T-helper 1 cell treated with Interleukin-12 subunit alpha and Interleukin-12 subunit beta and Interleukin-4 antibody, amounts not matched to agents 30 μg/mL and 1 μg/mL, for 36 hours (primary cell): ENCODE data around the gene ADAMTS17.

ENCODE experiments used
- H3K27ac Mint-ChIP-seq: one replicate; pipeline ENCODE4 v1.8.0; 2021; ENCODE audit warnings: mild to moderate bottlenecking, mixed read lengths
- H3K27me3 Mint-ChIP-seq: one replicate; pipeline ENCODE4 v1.8.0; 2021; ENCODE audit warnings: low read depth, mixed read lengths
- H3K36me3 Mint-ChIP-seq: one replicate; pipeline ENCODE4 v1.8.0; 2021; ENCODE audit warnings: low read depth, mixed read lengths
- H3K4me1 Mint-ChIP-seq: one replicate; pipeline ENCODE4 v1.8.0; 2021; ENCODE audit warnings: low read depth, mixed read lengths
- H3K4me3 Mint-ChIP-seq: one replicate; pipeline ENCODE4 v1.8.0; 2021; ENCODE audit warnings: mild to moderate bottlenecking, moderate library complexity, mixed read lengths
- H3K9me3 Mint-ChIP-seq: one replicate; pipeline ENCODE4 v1.8.0; 2021; ENCODE audit warnings: mixed read lengths

Gene ADAMTS17

GRCh38 chr15:99979371-99979770 lies 362.4 kb downstream of the ADAMTS17 start:
- Mint-ChIP-seq H3K27ac (no peak overlapping the region), H3K27me3 (no peaks in the 10 kb centered on the region), H3K4me3 (no peak overlapping the region), H3K36me3 (no peaks in the 10 kb centered on the region), H3K9me3 (no peaks in the 10 kb centered on the region), H3K4me1 (no peaks in the 10 kb centered on the region)

- H3K36me3 Mint-ChIP-seq, result no peaks in the 10 kb centered on the region
- H3K4me1 Mint-ChIP-seq, result no peaks in the 10 kb centered on the region
- H3K27me3 Mint-ChIP-seq, result no peaks in the 10 kb centered on the region
- H3K27ac Mint-ChIP-seq, result no peak overlapping the region
- no peak overlapping the region for H3K4me3 Mint-ChIP-seq
- H3K9me3 Mint-ChIP-seq, result no peaks in the 10 kb centered on the region
These were observed 363.3 kb downstream of the ADAMTS17 start for GRCh38 chr15:99978426-99978825.

- H3K9me3 Mint-ChIP-seq, result no peaks in the 10 kb centered on the region
These were observed 363.8 kb downstream of the ADAMTS17 start for GRCh38 chr15:99977929-99978328.

GRCh38 chr15:99976811-99977271 lies 364.9 kb downstream of the ADAMTS17 start:
- no peaks in the 10 kb centered on the region for H3K36me3 Mint-ChIP-seq
- no peaks in the 10 kb centered on the region for H3K9me3 Mint-ChIP-seq
- H3K4me1 Mint-ChIP-seq, result no peaks in the 10 kb centered on the region
- H3K27me3 Mint-ChIP-seq, result no peaks in the 10 kb centered on the region
- H3K27ac Mint-ChIP-seq, result no peak overlapping the region
- H3K4me3 Mint-ChIP-seq, result no peak overlapping the region

More at GRCh38 chr15:99977929-99978328, 363.8 kb downstream of the ADAMTS17 start:
- Mint-ChIP-seq H3K4me1 (no peaks in the 10 kb centered on the region), H3K4me3 (no peak overlapping the region), H3K36me3 (no peaks in the 10 kb centered on the region), H3K27me3 (no peaks in the 10 kb centered on the region), H3K27ac (no peak overlapping the region)

- H3K4me1 Mint-ChIP-seq, result no peaks in the 10 kb centered on the region
- no peaks in the 10 kb centered on the region for H3K9me3 Mint-ChIP-seq
- H3K27me3 Mint-ChIP-seq, result no peaks in the 10 kb centered on the region
- no peak overlapping the region for H3K4me3 Mint-ChIP-seq
- no peaks in the 10 kb centered on the region for H3K36me3 Mint-ChIP-seq
- H3K27ac Mint-ChIP-seq, result no peak overlapping the region
These were observed 365.8 kb downstream of the ADAMTS17 start for GRCh38 chr15:99976000-99976399.

- Mint-ChIP-seq H3K4me3 (no peak overlapping the region), H3K9me3 (no peaks in the 10 kb centered on the region), H3K4me1 (no peaks in the 10 kb centered on the region), H3K36me3 (no peaks in the 10 kb centered on the region), H3K27ac (no peak overlapping the region), H3K27me3 (no peaks in the 10 kb centered on the region)
These were observed 367.5 kb downstream of the ADAMTS17 start for GRCh38 chr15:99974246-99974645.

GRCh38 chr15:99973351-99973750 lies 368.4 kb downstream of the ADAMTS17 start:
- no peaks in the 10 kb centered on the region for H3K4me1 Mint-ChIP-seq
- no peak overlapping the region for H3K4me3 Mint-ChIP-seq
- H3K9me3 Mint-ChIP-seq, result no peaks in the 10 kb centered on the region
- H3K36me3 Mint-ChIP-seq, result no peaks in the 10 kb centered on the region
- H3K27me3 Mint-ChIP-seq, result no peaks in the 10 kb centered on the region
- no peak overlapping the region for H3K27ac Mint-ChIP-seq

- Mint-ChIP-seq H3K27me3 (no peaks in the 10 kb centered on the region), H3K27ac (no peak overlapping the region), H3K4me1 (no peaks in the 10 kb centered on the region), H3K9me3 (no peaks in the 10 kb centered on the region), H3K4me3 (no peak overlapping the region), H3K36me3 (no peaks in the 10 kb centered on the region)
These were observed 370.8 kb downstream of the ADAMTS17 start for GRCh38 chr15:99970891-99971430.

GRCh38 chr15:99969261-99969920 lies 372.4 kb downstream of the ADAMTS17 start:
- no peaks in the 10 kb centered on the region for H3K4me1 Mint-ChIP-seq
- no peaks in the 10 kb centered on the region for H3K9me3 Mint-ChIP-seq
- H3K4me3 Mint-ChIP-seq, result no peak overlapping the region
- no peak overlapping the region for H3K27ac Mint-ChIP-seq
- no peaks in the 10 kb centered on the region for H3K27me3 Mint-ChIP-seq
- H3K36me3 Mint-ChIP-seq, result no peaks in the 10 kb centered on the region

GRCh38 chr15:99967841-99968371 lies 373.9 kb downstream of the ADAMTS17 start:
- Mint-ChIP-seq H3K4me3 (no peak overlapping the region), H3K9me3 (no peaks in the 10 kb centered on the region), H3K4me1 (no peaks in the 10 kb centered on the region), H3K27ac (no peak overlapping the region), H3K27me3 (no peaks in the 10 kb centered on the region), H3K36me3 (no peaks in the 10 kb centered on the region)

GRCh38 chr15:99966815-99967214 lies 375.0 kb downstream of the ADAMTS17 start:
- H3K27ac Mint-ChIP-seq, result no peak overlapping the region
- H3K27me3 Mint-ChIP-seq, result no peaks in the 10 kb centered on the region
- H3K36me3 Mint-ChIP-seq, result no peaks in the 10 kb centered on the region
- no peaks in the 10 kb centered on the region for H3K4me1 Mint-ChIP-seq
- H3K4me3 Mint-ChIP-seq, result no peak overlapping the region
- H3K9me3 Mint-ChIP-seq, result no peaks in the 10 kb centered on the region

GRCh38 chr15:99965376-99965775 lies 376.4 kb downstream of the ADAMTS17 start:
- H3K36me3 Mint-ChIP-seq, result no peaks in the 10 kb centered on the region
- no peaks in the 10 kb centered on the region for H3K27me3 Mint-ChIP-seq
- H3K4me3 Mint-ChIP-seq, result no peak overlapping the region
- H3K9me3 Mint-ChIP-seq, result no peaks in the 10 kb centered on the region
- no peak overlapping the region for H3K27ac Mint-ChIP-seq
- no peaks in the 10 kb centered on the region for H3K4me1 Mint-ChIP-seq

GRCh38 chr15:99963976-99964375 lies 377.8 kb downstream of the ADAMTS17 start:
- Mint-ChIP-seq H3K4me1 (no peaks in the 10 kb centered on the region), H3K27ac (no peak overlapping the region), H3K9me3 (no peaks in the 10 kb centered on the region), H3K27me3 (no peaks in the 10 kb centered on the region), H3K36me3 (no peaks in the 10 kb centered on the region), H3K4me3 (no peak overlapping the region)

- no peak overlapping the region for H3K27ac Mint-ChIP-seq
- H3K4me3 Mint-ChIP-seq, result no peak overlapping the region
- no peaks in the 10 kb centered on the region for H3K36me3 Mint-ChIP-seq
- peaks cover under 1% of the 10 kb centered on the region for H3K4me1 Mint-ChIP-seq
- no peaks in the 10 kb centered on the region for H3K9me3 Mint-ChIP-seq
- H3K27me3 Mint-ChIP-seq, result peaks cover 3% of the 10 kb centered on the region
These were observed 378.5 kb downstream of the ADAMTS17 start for GRCh38 chr15:99963096-99963825.
